ENCODE measurements around the gene SYT9. TPM values are rescaled to one million over a fixed set of nuclear protein-coding genes. Genes with fewer than 3 reads are reported as not detected.

Gene SYT9
- total RNA-seq, result under 1 TPM; 0.05 to 0.07 TPM

GRCh38 chr11:7251836-7252682, at the start of gene SYT9:
TSS of gene SYT9 (plus strand) at chr11:7251904. CDS start at chr11:7252187, 283 bp downstream.
- H3K27me3 ChIP-seq, result peaks cover 23% of the 10 kb centered on the region
- H3K4me1 ChIP-seq, result peaks cover 8% of the 10 kb centered on the region
- H3K9ac ChIP-seq (ENCODE audit: low read depth in 2 of 2, low read length in 2 of 2), result peak within 1 kb of the TSS in 1 of 2 donors; percentile 24
- intact Hi-C loops (cut with DNase I), result no loop called here
- H3K36me3 ChIP-seq, result no peaks in the 10 kb centered on the region
- no peaks in the 10 kb centered on the region for H3K9me3 ChIP-seq
- H3K27ac ChIP-seq, result no peak within 1 kb of the TSS
- H3K4me3 ChIP-seq, result peak within 1 kb of the TSS; percentile 44
- peak; percentile 34 for DNase-seq
- TF ChIP-seq CTCF (IDR thresholded peaks at IDR 0.05), result no peak

- H3K36me3 ChIP-seq, result no peaks in the 10 kb centered on the region
- H3K9ac ChIP-seq (ENCODE audit: low read depth in 2 of 2, low read length in 2 of 2), result no peak overlapping the region
- intact Hi-C loops (cut with DNase I), result no loop called here
- H3K4me3 ChIP-seq, result no peak overlapping the region
- no peaks in the 10 kb centered on the region for H3K4me1 ChIP-seq
- no peaks in the 10 kb centered on the region for H3K9me3 ChIP-seq
- no peaks in the 10 kb centered on the region for H3K27me3 ChIP-seq
- no peak for TF ChIP-seq CTCF (IDR thresholded peaks at IDR 0.05)
- DNase-seq, result no peak
- no peak overlapping the region for H3K27ac ChIP-seq
Observed at GRCh38 chr11:7202412-7202811, 49.3 kb upstream of the SYT9 start.

- H3K4me3 ChIP-seq, result no peak overlapping the region
- H3K27ac ChIP-seq, result no peak overlapping the region
- no peak for DNase-seq
- no peaks in the 10 kb centered on the region for H3K4me1 ChIP-seq
- H3K9me3 ChIP-seq, result no peaks in the 10 kb centered on the region
- no peak overlapping the region for H3K9ac ChIP-seq (ENCODE audit: low read depth in 2 of 2, low read length in 2 of 2)
- intact Hi-C loops (cut with DNase I), result no loop called here
- H3K36me3 ChIP-seq, result no peaks in the 10 kb centered on the region
- TF ChIP-seq CTCF (IDR thresholded peaks at IDR 0.05), result no peak
- no peaks in the 10 kb centered on the region for H3K27me3 ChIP-seq
Observed at GRCh38 chr11:7204778-7205177, 46.9 kb upstream of the SYT9 start.

GRCh38 chr11:7208391-7208790, 43.3 kb upstream of the SYT9 start:
- Histone ChIP-seq H3K9me3 (no peaks in the 10 kb centered on the region), H3K27ac (no peak overlapping the region), H3K4me1 (no peaks in the 10 kb centered on the region), H3K27me3 (no peaks in the 10 kb centered on the region), H3K4me3 (no peak overlapping the region), H3K9ac (ENCODE audit: low read depth in 2 of 2, low read length in 2 of 2) (no peak overlapping the region), H3K36me3 (no peaks in the 10 kb centered on the region)
- no peak for DNase-seq
- intact Hi-C loops (cut with DNase I), result no loop called here
- TF ChIP-seq CTCF (IDR thresholded peaks at IDR 0.05), result no peak

GRCh38 chr11:7219491-7219890, 32.2 kb upstream of the SYT9 start:
- Histone ChIP-seq H3K9me3 (no peaks in the 10 kb centered on the region), H3K27me3 (no peaks in the 10 kb centered on the region), H3K9ac (ENCODE audit: low read depth in 2 of 2, low read length in 2 of 2) (no peak overlapping the region), H3K4me1 (no peaks in the 10 kb centered on the region), H3K4me3 (no peak overlapping the region), H3K36me3 (no peaks in the 10 kb centered on the region), H3K27ac (no peak overlapping the region)
- no peak for TF ChIP-seq CTCF (IDR thresholded peaks at IDR 0.05)
- intact Hi-C loops (cut with DNase I), result no loop called here
- DNase-seq, result no peak

All from colonic mucosa (tissue), 4 donors.